ENCODE data around the gene ATP13A4.

ATP13A4 gene

GRCh38 chr3:193515966-193516365, 38.7 kb downstream of the ATP13A4 start:
- no peak overlapping the region for H3K4me3 ChIP-seq (ENCODE audit: low read length)
- DNase-seq (ENCODE audit: low read depth), result no peak
- TF ChIP-seq CTCF (IDR thresholded peaks at IDR 0.05; ENCODE audit: insufficient read depth, low read depth, low read length, missing control alignments), result no peak

- H3K4me3 ChIP-seq (ENCODE audit: low read length), result no peak overlapping the region
- TF ChIP-seq CTCF (IDR thresholded peaks at IDR 0.05; ENCODE audit: insufficient read depth, low read depth, low read length, missing control alignments), result no peak
- DNase-seq (ENCODE audit: low read depth), result no peak
Measured at GRCh38 chr3:193510154-193510553, 44.5 kb downstream of the ATP13A4 start.

GRCh38 chr3:193509103-193509965, 45.4 kb downstream of the ATP13A4 start:
- peak; percentile 61 for DNase-seq (ENCODE audit: low read depth)
- TF ChIP-seq CTCF (IDR thresholded peaks at IDR 0.05; ENCODE audit: insufficient read depth, low read depth, low read length, missing control alignments), result no peak
- H3K4me3 ChIP-seq (ENCODE audit: low read length), result no peak overlapping the region

GRCh38 chr3:193508108-193508507, 46.6 kb downstream of the ATP13A4 start:
- H3K4me3 ChIP-seq (ENCODE audit: low read length), result no peak overlapping the region
- no peak for TF ChIP-seq CTCF (IDR thresholded peaks at IDR 0.05; ENCODE audit: insufficient read depth, low read depth, low read length, missing control alignments)
- no peak for DNase-seq (ENCODE audit: low read depth)

GRCh38 chr3:193507566-193507965, 47.1 kb downstream of the ATP13A4 start:
- no peak overlapping the region for H3K4me3 ChIP-seq (ENCODE audit: low read length)
- TF ChIP-seq CTCF (IDR thresholded peaks at IDR 0.05; ENCODE audit: insufficient read depth, low read depth, low read length, missing control alignments), result no peak
- DNase-seq (ENCODE audit: low read depth), result peak; percentile 41

- no peak overlapping the region for H3K4me3 ChIP-seq (ENCODE audit: low read length)
- no peak for DNase-seq (ENCODE audit: low read depth)
- TF ChIP-seq CTCF (IDR thresholded peaks at IDR 0.05; ENCODE audit: insufficient read depth, low read depth, low read length, missing control alignments), result no peak
Measured at GRCh38 chr3:193506921-193507320, 47.8 kb downstream of the ATP13A4 start.

- H3K4me3 ChIP-seq (ENCODE audit: low read length), result no peak overlapping the region
- no peak for TF ChIP-seq CTCF (IDR thresholded peaks at IDR 0.05; ENCODE audit: insufficient read depth, low read depth, low read length, missing control alignments)
- DNase-seq (ENCODE audit: low read depth), result no peak
Measured at GRCh38 chr3:193502871-193503270, 51.8 kb downstream of the ATP13A4 start.

Data from epithelial cell of esophagus (primary cell).